Muscle layer of duodenum (tissue), 2 donors: Measurements from ENCODE around the gene CSGALNACT2.

ENCODE experiments used
- H3K27ac ChIP-seq: one replicate; pipeline ENCODE4 v1.7.0; 2013; ENCODE audit warnings: mild to moderate bottlenecking, low read length
- H3K27me3 ChIP-seq: one replicate; pipeline ENCODE4 v1.7.0; 2013; ENCODE audit warnings: low read depth, mild to moderate bottlenecking, control low read depth, low read length
- H3K36me3 ChIP-seq, 2 donors: one replicate each; pipeline ENCODE4 v1.7.0; 2013; ENCODE audit warnings: low read length in 2 of 2, control low read depth in 1 of 2, mild to moderate bottlenecking in 1 of 2; ENCODE audit not compliant: insufficient read depth in 2 of 2, control insufficient read depth in 1 of 2
- H3K4me1 ChIP-seq, 2 donors: one replicate each; pipeline ENCODE4 v1.7.0; 2013; ENCODE audit warnings: low read length in 2 of 2, mild to moderate bottlenecking in 2 of 2, control low read depth in 1 of 2, moderate library complexity in 1 of 2; ENCODE audit not compliant: insufficient read depth in 2 of 2, control insufficient read depth in 1 of 2
- H3K4me3 ChIP-seq, 2 donors: one replicate each; pipeline ENCODE4 v1.7.0; 2013; ENCODE audit warnings: low read length in 2 of 2, low read depth in 1 of 2, mild to moderate bottlenecking in 1 of 2
- H3K9me3 ChIP-seq, 2 donors: one replicate each; pipeline ENCODE4 v1.7.0; 2013; ENCODE audit warnings: low read length in 2 of 2, control low read depth in 1 of 2, mild to moderate bottlenecking in 1 of 2; ENCODE audit not compliant: control insufficient read depth in 1 of 2
- donor health status: healthy.

CSGALNACT2 gene

GRCh38 chr10:43230909-43231522 is 92.8 kb downstream of the CSGALNACT2 start:
- Histone ChIP-seq H3K4me3 (no peak overlapping the region), H3K9me3 (no peaks in the 10 kb centered on the region), H3K4me1 (peaks cover 0 to 18% of the 10 kb centered on the region in 2 donors), H3K36me3 (no peaks in the 10 kb centered on the region), H3K27me3 (peaks cover 28% of the 10 kb centered on the region), H3K27ac (no peak overlapping the region)

GRCh38 chr10:43231523-43232078 is 93.4 kb downstream of the CSGALNACT2 start:
- Histone ChIP-seq H3K9me3 (no peaks in the 10 kb centered on the region), H3K36me3 (no peaks in the 10 kb centered on the region), H3K4me3 (no peak overlapping the region), H3K27ac (no peak overlapping the region), H3K27me3 (peaks cover 28% of the 10 kb centered on the region), H3K4me1 (peaks cover 0 to 18% of the 10 kb centered on the region in 2 donors)

GRCh38 chr10:43233601-43234430 is 95.6 kb downstream of the CSGALNACT2 start:
- H3K27me3 ChIP-seq = peaks cover 16% of the 10 kb centered on the region
- no peak overlapping the region for H3K4me3 ChIP-seq
- H3K27ac ChIP-seq = no peak overlapping the region
- no peaks in the 10 kb centered on the region for H3K36me3 ChIP-seq
- H3K9me3 ChIP-seq = no peaks in the 10 kb centered on the region
- peaks cover 0 to 16% of the 10 kb centered on the region in 2 donors for H3K4me1 ChIP-seq

GRCh38 chr10:43234471-43235041 is 96.3 kb downstream of the CSGALNACT2 start:
- no peak overlapping the region for H3K4me3 ChIP-seq
- peaks cover 15% of the 10 kb centered on the region for H3K27me3 ChIP-seq
- no peak overlapping the region for H3K27ac ChIP-seq
- H3K9me3 ChIP-seq = no peaks in the 10 kb centered on the region
- no peaks in the 10 kb centered on the region for H3K36me3 ChIP-seq
- peaks cover 0 to 9% of the 10 kb centered on the region in 2 donors for H3K4me1 ChIP-seq
